ENCODE measurements around the gene SPEM1. TPM values are rescaled to one million over a fixed set of nuclear protein-coding genes. Genes with fewer than 3 reads are reported as not detected.

SPEM1 gene
- total RNA-seq, 1 experiment from 2014 or later: 0.33 TPM

- Mint-ChIP-seq H3K36me3 (ENCODE audit: insufficient read depth in 1 of 3, low read depth in 3 of 3) (peaks cover 2 to 18% (median 17%) of the 10 kb centered on the region in 3 experiments; a peak in 5 of 7 replicates), H3K4me1 (no peaks in the 10 kb centered on the region; a peak in 1 of 4 replicates), H3K27ac (peak overlapping the region in 1 of 3 experiments; percentile 75; a peak in 3 of 7 replicates), H3K4me3 (no peak overlapping the region), H3K9me3 (no peaks in the 10 kb centered on the region), H3K27me3 (ENCODE audit: low read depth) (no peaks in the 10 kb centered on the region)
- Histone ChIP-seq H3K79me1 (ENCODE audit: insufficient read depth, low read depth, low read length, poor library complexity, severe bottlenecking) (no peaks in the 10 kb centered on the region), H3K27me3 (ENCODE audit: insufficient read depth, low read length) (no peaks in the 10 kb centered on the region), H2BK120ac (ENCODE audit: low read depth, low read length, poor library complexity, severe bottlenecking) (no peak overlapping the region), H3K4me1 (ENCODE audit: insufficient read depth, low read length) (no peaks in the 10 kb centered on the region; the same call in 1 of the 2 replicates), H3T11ph (ENCODE audit: low read length) (no peak overlapping the region), H2BK5ac (ENCODE audit: insufficient read length, low read length) (no peak overlapping the region), H2BK20ac (ENCODE audit: low read depth, low read length, poor library complexity, severe bottlenecking) (no peak overlapping the region), H3K9me3 (ENCODE audit: control insufficient read depth, low read depth, low read length) (no peaks in the 10 kb centered on the region), H2AK5ac (ENCODE audit: insufficient read length, low read length) (no peak overlapping the region), H4K5ac (ENCODE audit: insufficient read length, low read depth, low read length) (no peak overlapping the region), H2BK12ac (ENCODE audit: insufficient read length, low read depth, low read length) (no peak overlapping the region), H4K8ac (replicated peaks; ENCODE audit: insufficient read length, low read depth, low read length) (no peak overlapping the region), H3K4ac (ENCODE audit: low read depth, low read length) (no peak overlapping the region), H3K27ac (ENCODE audit: insufficient read length, low read depth, low read length) (no peak overlapping the region), H3K56ac (ENCODE audit: insufficient read length, low read depth, low read length) (no peak overlapping the region), H2AFZ (ENCODE audit: low read length) (no peak overlapping the region), H3K4me2 (ENCODE audit: insufficient read depth, insufficient read length, low read length) (no peak overlapping the region), H3K79me2 (ENCODE audit: insufficient read depth, low read length) (no peaks in the 10 kb centered on the region), H4K91ac (ENCODE audit: insufficient read length, low read depth, low read length) (no peak overlapping the region), H4K20me1 (ENCODE audit: control insufficient read depth, insufficient read depth, insufficient read length) (peaks cover 2% of the 10 kb centered on the region), H3K18ac (ENCODE audit: insufficient read length, low read depth, low read length) (no peak overlapping the region), H3K23me2 (ENCODE audit: insufficient read length, low read depth, low read length, poor library complexity, severe bottlenecking) (no peaks in the 10 kb centered on the region), H3K23ac (ENCODE audit: insufficient read length, low read depth, low read length) (no peak overlapping the region), H2BK15ac (ENCODE audit: low read depth, low read length) (no peak overlapping the region), H3K9ac (ENCODE audit: extremely low read depth, insufficient read length, low read length) (no peak overlapping the region), H3K14ac (ENCODE audit: insufficient read depth, low read length) (no peak overlapping the region)
- no peak for TF ChIP-seq CTCF (conservative IDR thresholded peaks at IDR 0.05)
- DNase-seq: no peak
- no CpG with 5 or more reads among the region's 3 CpGs for WGBS (ENCODE audit: extremely low coverage, insufficient read length, low lambda C conversion rate)
Observed at GRCh38 chr17:7467498-7467897, 47.4 kb downstream of the SPEM1 start.
